AG04449 (cell line): ENCODE measurements around the gene PXDC1.

ENCODE experiments used
- CTCF ChIA-PET: fragments of 350-600 bp; formaldehyde crosslinking; extraction: SDS; loops from one replicate; lab custom pipeline; 2021; ENCODE audit warnings: antibody characterized with exemption; lab: Yijun Ruan, JAX
- POLR2A ChIA-PET: fragments of 400-600, 350-600 bp; formaldehyde crosslinking; extraction: SDS; loops from one replicate; lab custom pipeline; 2020; ENCODE audit warnings: antibody characterized with exemption, inconsistent platforms; lab: Yijun Ruan, JAX
- DNase-seq: peaks from one replicate; pipeline ENCODE4 v3.0.0-alpha.2; 2010; ENCODE audit warnings: low read depth, low spot score
- H3K4me3 ChIP-seq: 2 replicates; pipeline ENCODE4 v1.5.1; 2011; ENCODE audit warnings: low read depth, mild to moderate bottlenecking, control low read depth, low read length
- TF ChIP-seq, protein P1 (sequence below): IDR thresholded peaks from one replicate; pipeline ENCODE4 v1.5.1; 2011; ENCODE audit warnings: mild to moderate bottlenecking, moderate library complexity, low read length, control low read depth, inconsistent platforms; ENCODE audit not compliant: insufficient read depth; ENCODE audit errors: missing control alignments

The PXDC1 gene

DNA sequence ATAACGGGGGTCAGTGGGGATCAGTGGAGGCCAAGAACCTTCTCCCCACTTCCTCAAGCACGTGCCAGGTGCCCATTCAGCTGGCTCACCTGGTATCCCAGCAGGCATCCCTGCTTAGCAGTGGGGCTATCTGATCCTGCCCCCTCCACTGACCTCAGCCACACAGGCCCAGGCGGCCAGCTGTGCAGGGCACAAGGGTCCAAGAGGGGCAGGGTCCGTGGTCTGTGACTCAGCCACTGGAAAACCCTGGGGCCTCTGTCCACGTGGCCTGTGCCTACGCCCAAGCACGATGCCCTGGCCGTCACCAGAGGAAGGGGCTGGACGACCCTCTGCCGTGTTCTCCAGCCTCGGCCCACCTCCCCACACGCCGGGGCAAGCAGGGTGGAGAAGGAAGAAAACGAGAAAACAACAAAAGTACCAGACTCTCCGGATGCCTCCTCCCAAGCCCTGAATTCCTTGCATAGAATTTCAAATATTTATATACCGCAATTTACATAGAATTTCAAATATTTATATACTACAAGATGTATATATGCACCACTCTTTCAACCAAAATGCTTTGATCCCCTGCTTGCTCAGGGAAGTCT is 12.1 kb downstream of the PXDC1 start:
- ChIA-PET POLR2A (no interaction called here), CTCF (interaction anchor here (0.5 to 11.7 kb wide), 10 partner anchors 9 to 460 kb away, joined by 3 to 267 read pairs (median 4); partner anchors contain the start of gene FAM50B)
- TF ChIP-seq, protein P1, sequence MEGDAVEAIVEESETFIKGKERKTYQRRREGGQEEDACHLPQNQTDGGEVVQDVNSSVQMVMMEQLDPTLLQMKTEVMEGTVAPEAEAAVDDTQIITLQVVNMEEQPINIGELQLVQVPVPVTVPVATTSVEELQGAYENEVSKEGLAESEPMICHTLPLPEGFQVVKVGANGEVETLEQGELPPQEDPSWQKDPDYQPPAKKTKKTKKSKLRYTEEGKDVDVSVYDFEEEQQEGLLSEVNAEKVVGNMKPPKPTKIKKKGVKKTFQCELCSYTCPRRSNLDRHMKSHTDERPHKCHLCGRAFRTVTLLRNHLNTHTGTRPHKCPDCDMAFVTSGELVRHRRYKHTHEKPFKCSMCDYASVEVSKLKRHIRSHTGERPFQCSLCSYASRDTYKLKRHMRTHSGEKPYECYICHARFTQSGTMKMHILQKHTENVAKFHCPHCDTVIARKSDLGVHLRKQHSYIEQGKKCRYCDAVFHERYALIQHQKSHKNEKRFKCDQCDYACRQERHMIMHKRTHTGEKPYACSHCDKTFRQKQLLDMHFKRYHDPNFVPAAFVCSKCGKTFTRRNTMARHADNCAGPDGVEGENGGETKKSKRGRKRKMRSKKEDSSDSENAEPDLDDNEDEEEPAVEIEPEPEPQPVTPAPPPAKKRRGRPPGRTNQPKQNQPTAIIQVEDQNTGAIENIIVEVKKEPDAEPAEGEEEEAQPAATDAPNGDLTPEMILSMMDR, result no peak
- no peak for DNase-seq
- H3K4me3 ChIP-seq, result no peak overlapping the region

- TF ChIP-seq, protein P1, result no peak
- no peak for DNase-seq
- no peak overlapping the region for H3K4me3 ChIP-seq
- ChIA-PET CTCF (interaction anchor here (1.0 to 6.4 kb wide), 3 partner anchors 10 to 194 kb away, joined by 3 to 77 read pairs (median 6); partner anchors contain the start of gene FAM50B), POLR2A (interaction anchor here (0.6 kb wide), 1 partner anchor 14 kb away, joined by 3 read pairs; no protein-coding TSS in a partner anchor)
These were observed 13.0 kb downstream of the PXDC1 start for GRCh38 chr6:3738381-3739131.

- POLR2A ChIA-PET, result no interaction called here
- TF ChIP-seq, protein P1, result no peak
- CTCF ChIA-PET, result no interaction called here
- no peak overlapping the region for H3K4me3 ChIP-seq
- DNase-seq, result no peak
These were observed 13.7 kb downstream of the PXDC1 start for GRCh38 chr6:3737831-3738210.

- POLR2A ChIA-PET, result no interaction called here
- TF ChIP-seq, protein P1, result no peak
- DNase-seq, result no peak
- no peak overlapping the region for H3K4me3 ChIP-seq
- CTCF ChIA-PET, result interaction anchor here (16.1 kb wide), 1 partner anchor 457 kb away, joined by 263 read pairs; no protein-coding TSS in a partner anchor
These were observed 14.2 kb downstream of the PXDC1 start for GRCh38 chr6:3737149-3737830.

DNA sequence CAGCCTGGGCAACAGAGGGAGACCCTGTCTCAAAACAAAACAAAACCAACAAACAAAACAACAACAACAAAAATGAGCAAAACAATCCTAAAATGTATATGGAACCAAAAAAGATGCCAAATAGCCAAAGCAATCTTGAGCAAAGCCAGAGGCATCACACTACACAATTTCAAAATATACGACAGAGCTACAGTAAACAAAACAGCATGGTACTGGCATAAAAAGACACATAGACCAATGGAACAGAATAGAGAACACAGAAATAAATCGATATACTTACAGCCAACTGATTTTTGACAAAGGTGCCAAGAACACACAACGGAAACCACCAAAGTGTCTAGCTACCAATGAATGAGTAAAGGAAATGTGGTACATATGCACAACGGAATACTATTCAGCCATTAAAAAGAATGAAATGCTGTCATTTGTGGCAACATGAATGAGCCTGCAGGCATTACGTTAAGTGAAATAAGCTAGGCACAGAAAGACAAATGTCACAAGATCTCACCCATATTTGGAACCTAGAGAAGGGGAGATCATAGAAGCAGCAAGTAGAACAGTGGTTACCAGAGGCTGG is 16.4 kb downstream of the PXDC1 start:
- ChIA-PET CTCF (interaction anchor here (0.8 to 16.1 kb wide), 13 partner anchors 8 to 455 kb away, joined by 3 to 263 read pairs (median 5); partner anchors contain the start of gene FAM50B), POLR2A (no interaction called here)
- H3K4me3 ChIP-seq, result no peak overlapping the region
- no peak for DNase-seq
- TF ChIP-seq, protein P1, result no peak

DNA sequence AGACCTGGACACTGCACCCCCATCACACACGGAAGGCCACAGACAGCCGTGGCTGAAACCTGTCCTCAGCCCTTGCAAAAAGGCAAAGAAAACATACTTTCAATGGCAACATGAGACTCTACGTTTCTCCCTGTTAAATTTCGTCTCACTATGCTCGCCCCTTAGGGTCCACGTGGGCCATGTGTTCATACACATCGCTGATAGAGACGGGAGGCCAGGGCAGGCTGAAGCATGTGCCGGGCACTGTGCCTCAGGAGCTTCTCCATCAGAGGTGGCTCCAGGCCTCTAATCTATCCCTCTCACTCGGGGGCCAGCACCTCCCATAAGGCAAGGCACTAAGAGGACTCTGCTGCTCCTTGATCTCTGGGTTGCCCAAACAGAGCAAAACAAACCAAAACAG is 17.5 kb downstream of the PXDC1 start:
- TF ChIP-seq, protein P1, result no peak
- H3K4me3 ChIP-seq, result no peak overlapping the region
- ChIA-PET POLR2A (no interaction called here), CTCF (interaction anchor here (1.0 to 16.1 kb wide), 8 partner anchors 8 to 454 kb away, joined by 4 to 263 read pairs (median 16); partner anchors contain the start of gene FAM50B)
- DNase-seq, result no peak
